Tibial artery (tissue), 4 donors: ENCODE data around the gene FAM53B.

ENCODE experiments used
- DNase-seq, 2 donors: peaks; one replicate each; pipeline ENCODE4 v3.0.0-alpha.2; 2019
- H3K27ac ChIP-seq, 2 donors: fragments of 200-600 bp; sonication (generic) in 1 of 2; 1 replicate in 1 of 2; 2 replicates in 1 of 2; pipeline ENCODE4 v1.5.1; 2018 to 2019; ENCODE audit warnings: mild to moderate bottlenecking in 1 of 2
- H3K27me3 ChIP-seq, 2 donors: fragments of 200-600 bp; sonication (generic) in 1 of 2; one replicate each; pipeline versions ENCODE4 v1.5.1 to v1.6.0; 2016 to 2019
- H3K36me3 ChIP-seq, 3 donors: fragments of 200-600 bp; sonication (generic) in 2 of 3; one replicate each; pipeline ENCODE4 v1.5.1; 2016 to 2019; ENCODE audit warnings: mild to moderate bottlenecking in 2 of 3
- H3K4me1 ChIP-seq, 4 donors: fragments of 200-600 bp; sonication (generic) in 2 of 4; 1 replicate in 3 of 4; 2 replicates in 1 of 4; pipeline ENCODE4 v1.5.1; 2016 to 2019
- H3K4me3 ChIP-seq, 2 donors: fragments of 200-600 bp; sonication (generic) in 1 of 2; 1 replicate in 1 of 2; 2 replicates in 1 of 2; pipeline ENCODE4 v1.5.1; 2018 to 2019; ENCODE audit warnings: mild to moderate bottlenecking in 2 of 2
- H3K9me3 ChIP-seq, 3 donors: fragments of 200-600 bp; sonication (generic) in 1 of 3; one replicate each; pipeline ENCODE4 v1.5.1; 2016 to 2019
- intact Hi-C: fragments of 100-400 bp; cut with DNase I; formaldehyde crosslinking; loops from one replicate; pipeline ENCODE4 v1.15.0; 2023; ENCODE audit warnings: low total_unique reads
- TF ChIP-seq, protein P1 (sequence below), 2 experiments: fragments of 200-600 bp in 1 of 2; fragments of 450-650 bp in 1 of 2; IDR thresholded peaks; one replicate each; pipeline ENCODE4 v1.5.1; 2017 to 2019; ENCODE audit warnings: antibody characterized with exemption in 2 of 2, mild to moderate bottlenecking in 1 of 2, moderate library complexity in 1 of 2

The FAM53B gene

DNA sequence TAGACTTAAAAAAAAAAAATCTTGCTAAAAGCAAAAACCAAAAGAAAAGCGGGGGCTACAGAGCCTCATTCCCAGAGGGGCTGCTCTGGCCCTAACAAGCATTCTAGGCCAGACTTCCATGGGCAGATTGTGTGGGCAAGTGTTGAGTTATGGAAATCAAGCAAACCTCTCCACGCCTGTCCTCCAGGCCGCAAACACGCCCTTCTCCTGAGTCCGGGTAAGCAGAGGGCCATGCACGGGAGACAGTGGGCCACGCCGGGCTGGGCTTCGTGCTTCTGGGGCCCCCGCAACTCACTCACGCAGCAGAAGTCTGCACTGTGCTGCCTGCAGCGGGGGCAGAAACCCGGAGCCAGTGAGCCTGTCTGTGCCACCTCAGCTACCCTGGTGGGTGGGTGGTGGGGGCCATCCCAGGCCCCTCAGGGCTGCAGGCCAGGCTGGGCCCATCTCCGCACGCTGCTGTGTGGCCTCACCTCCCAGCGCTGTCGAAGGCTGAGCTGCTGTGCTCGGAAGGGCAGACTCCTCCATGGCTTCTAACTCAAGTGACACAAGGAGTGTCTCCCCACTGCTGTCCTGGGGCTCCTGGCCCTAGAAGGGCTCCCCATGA is 125.6 kb downstream of the FAM53B start:
- no peak overlapping the region for H3K4me3 ChIP-seq
- peaks cover 0 to 28% (median 17%) of the 10 kb centered on the region in 3 donors for H3K36me3 ChIP-seq
- H3K4me1 ChIP-seq = peaks cover 0 to 10% (median 7%) of the 10 kb centered on the region in 4 donors

DNA sequence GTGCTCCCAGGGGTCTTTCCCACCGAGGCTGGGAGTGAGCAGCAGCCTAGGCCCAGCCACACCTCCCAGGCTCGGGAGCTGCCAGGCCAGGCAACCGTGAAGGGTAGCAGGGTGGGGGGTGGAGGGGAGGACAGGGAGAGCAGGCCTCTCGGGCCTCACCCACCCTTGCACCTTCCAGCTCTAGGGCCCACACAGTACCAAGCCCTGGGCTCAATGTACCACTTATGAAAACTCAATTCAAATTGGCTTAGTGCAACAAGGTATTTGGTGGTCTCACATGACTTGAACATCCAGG is 127.4 kb downstream of the FAM53B start:
- no peaks in the 10 kb centered on the region for H3K9me3 ChIP-seq
- intact Hi-C loops = no loop called here
- H3K36me3 ChIP-seq = peaks cover 0 to 17% (median 7%) of the 10 kb centered on the region in 3 donors
- no peak for DNase-seq
- no peaks in the 10 kb centered on the region for H3K27me3 ChIP-seq
- TF ChIP-seq, protein P1, sequence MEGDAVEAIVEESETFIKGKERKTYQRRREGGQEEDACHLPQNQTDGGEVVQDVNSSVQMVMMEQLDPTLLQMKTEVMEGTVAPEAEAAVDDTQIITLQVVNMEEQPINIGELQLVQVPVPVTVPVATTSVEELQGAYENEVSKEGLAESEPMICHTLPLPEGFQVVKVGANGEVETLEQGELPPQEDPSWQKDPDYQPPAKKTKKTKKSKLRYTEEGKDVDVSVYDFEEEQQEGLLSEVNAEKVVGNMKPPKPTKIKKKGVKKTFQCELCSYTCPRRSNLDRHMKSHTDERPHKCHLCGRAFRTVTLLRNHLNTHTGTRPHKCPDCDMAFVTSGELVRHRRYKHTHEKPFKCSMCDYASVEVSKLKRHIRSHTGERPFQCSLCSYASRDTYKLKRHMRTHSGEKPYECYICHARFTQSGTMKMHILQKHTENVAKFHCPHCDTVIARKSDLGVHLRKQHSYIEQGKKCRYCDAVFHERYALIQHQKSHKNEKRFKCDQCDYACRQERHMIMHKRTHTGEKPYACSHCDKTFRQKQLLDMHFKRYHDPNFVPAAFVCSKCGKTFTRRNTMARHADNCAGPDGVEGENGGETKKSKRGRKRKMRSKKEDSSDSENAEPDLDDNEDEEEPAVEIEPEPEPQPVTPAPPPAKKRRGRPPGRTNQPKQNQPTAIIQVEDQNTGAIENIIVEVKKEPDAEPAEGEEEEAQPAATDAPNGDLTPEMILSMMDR (IDR thresholded peaks at IDR 0.05) = no peak
- no peak overlapping the region for H3K4me3 ChIP-seq
- H3K4me1 ChIP-seq = peaks cover 0 to 16% (median 6%) of the 10 kb centered on the region in 4 donors
- H3K27ac ChIP-seq = no peak overlapping the region

More for the DNA sequence above, 125.6 kb downstream of the FAM53B start:
- intact Hi-C loops = no loop called here
- no peaks in the 10 kb centered on the region for H3K27me3 ChIP-seq
- no peaks in the 10 kb centered on the region for H3K9me3 ChIP-seq
- no peak for DNase-seq
- TF ChIP-seq, protein P1 (IDR thresholded peaks at IDR 0.05) = no peak
- no peak overlapping the region for H3K27ac ChIP-seq

DNA sequence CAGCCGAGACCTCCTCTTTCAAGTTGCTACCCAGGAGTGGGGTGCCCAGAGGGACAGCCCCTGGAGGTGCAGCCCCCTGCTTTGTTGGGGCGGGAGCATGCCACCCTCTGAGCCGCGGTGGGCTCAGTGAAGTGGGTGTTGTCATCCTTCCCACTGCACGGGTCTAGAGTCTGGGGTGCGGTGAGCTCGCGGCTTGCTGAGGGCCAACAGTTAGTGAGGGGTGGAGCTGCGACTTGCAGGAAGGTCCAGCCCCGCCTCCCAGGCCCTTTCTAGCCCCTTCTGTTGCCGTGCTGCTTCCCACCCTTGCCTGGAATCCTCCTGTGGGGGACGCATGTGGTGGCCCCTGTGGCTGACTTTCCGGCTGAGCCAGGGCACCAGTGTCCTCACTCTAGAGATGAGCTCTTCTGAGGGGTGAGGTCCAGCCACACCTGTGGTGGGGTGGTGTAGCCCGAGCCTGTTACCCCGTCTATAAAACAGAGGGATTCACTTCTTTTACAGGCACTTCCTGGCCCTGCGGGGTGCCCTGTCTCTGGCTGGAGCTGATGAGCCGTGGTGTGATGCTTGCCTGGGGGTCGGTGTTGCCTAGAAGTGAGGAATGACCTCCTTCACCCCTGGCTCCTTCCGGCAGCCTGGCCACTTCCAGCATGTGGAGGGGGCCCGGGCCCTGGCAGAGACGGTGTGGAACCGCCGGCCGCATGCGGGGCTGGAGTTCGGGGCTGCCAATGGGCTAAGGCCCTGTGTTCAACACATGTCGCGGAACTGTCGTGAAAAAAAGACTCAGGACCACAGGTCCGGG is 127.9 kb downstream of the FAM53B start:
- intact Hi-C loops = no loop called here
- Histone ChIP-seq H3K4me1 (peaks cover 0 to 15% (median 3%) of the 10 kb centered on the region in 4 donors), H3K36me3 (peaks cover 0 to 17% (median 7%) of the 10 kb centered on the region in 3 donors)

DNA sequence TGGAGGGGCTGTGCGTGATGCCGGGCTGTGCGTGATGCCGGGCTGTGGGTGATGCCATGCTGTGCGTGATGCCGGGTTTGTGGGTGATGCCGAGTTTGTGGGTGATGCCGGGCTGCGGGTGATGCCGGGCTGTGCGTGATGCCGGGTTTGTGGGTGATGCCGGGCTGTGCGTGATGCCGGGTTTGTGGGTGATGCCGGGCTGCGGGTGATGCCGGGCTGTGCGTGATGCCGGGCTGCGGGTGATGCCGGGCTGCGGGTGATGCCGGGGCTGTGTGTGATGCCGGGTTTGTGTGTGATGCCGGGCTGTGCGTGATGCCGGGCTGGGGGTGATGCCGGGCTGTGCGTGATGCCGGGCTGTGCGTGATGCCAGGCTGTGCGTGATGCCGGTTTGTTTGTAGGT is 128.9 kb downstream of the FAM53B start:
- H3K36me3 ChIP-seq = peaks cover 0 to 17% (median 7%) of the 10 kb centered on the region in 3 donors
- H3K4me1 ChIP-seq = peaks cover 0 to 15% (median 3%) of the 10 kb centered on the region in 4 donors
- H3K9me3 ChIP-seq = no peaks in the 10 kb centered on the region
- TF ChIP-seq, protein P1 (IDR thresholded peaks at IDR 0.05) = no peak
- intact Hi-C loops = no loop called here
- H3K27me3 ChIP-seq = no peaks in the 10 kb centered on the region
- H3K27ac ChIP-seq = no peak overlapping the region
- no peak overlapping the region for H3K4me3 ChIP-seq
- DNase-seq = no peak

More for the DNA sequence above, 127.9 kb downstream of the FAM53B start:
- Histone ChIP-seq H3K9me3 (no peaks in the 10 kb centered on the region), H3K27me3 (no peaks in the 10 kb centered on the region), H3K27ac (no peak overlapping the region), H3K4me3 (no peak overlapping the region)
- no peak for DNase-seq
- TF ChIP-seq, protein P1 (IDR thresholded peaks at IDR 0.05) = no peak

DNA sequence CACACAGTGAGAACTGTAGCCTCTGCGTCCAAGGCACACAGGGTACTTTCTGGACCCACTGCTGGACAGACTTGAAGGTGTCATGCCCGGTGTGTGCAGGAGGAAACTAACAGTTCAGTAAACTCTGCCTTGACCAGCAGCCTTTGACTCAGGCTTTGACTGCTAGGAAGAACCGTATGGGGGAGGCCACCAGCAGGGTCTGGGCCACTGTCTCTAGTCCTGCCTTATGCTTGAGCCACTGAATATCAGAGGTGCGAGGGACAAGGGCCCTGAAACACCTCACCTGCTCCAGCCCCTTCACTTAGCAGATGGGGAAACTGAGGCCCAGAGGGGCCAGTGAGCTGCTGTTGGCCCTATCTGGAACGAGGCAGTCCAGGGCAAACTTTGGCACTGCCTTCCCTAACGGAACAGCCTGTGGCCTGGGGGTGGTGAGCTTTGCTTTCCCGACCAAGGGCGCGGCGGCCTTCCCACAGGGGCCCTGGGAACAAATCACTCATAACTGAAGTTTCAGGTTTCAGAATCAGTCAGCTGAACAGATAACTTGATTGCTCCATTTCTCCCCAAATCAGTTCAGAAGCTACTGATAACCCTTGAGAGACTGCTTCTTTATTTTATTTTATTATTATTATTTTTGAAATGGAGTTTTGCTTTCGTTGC is 130.0 kb downstream of the FAM53B start:
- intact Hi-C loops = no loop called here

More for the DNA sequence above, 130.0 kb downstream of the FAM53B start:
- Histone ChIP-seq H3K36me3 (peaks cover 0 to 17% (median 7%) of the 10 kb centered on the region in 3 donors), H3K9me3 (no peaks in the 10 kb centered on the region), H3K4me3 (no peak overlapping the region), H3K27me3 (no peaks in the 10 kb centered on the region), H3K4me1 (peaks cover 0 to 15% (median 3%) of the 10 kb centered on the region in 4 donors), H3K27ac (no peak overlapping the region)
- TF ChIP-seq, protein P1 (IDR thresholded peaks at IDR 0.05) = no peak
- no peak for DNase-seq
